ENCODE measurements around the gene NELFE. TPM values are rescaled to one million over a fixed set of nuclear protein-coding genes. Genes with fewer than 3 reads are reported as not detected.

The NELFE gene
- total RNA-seq, 2 donors from 2014 or later, result 41.6 to 52.0 TPM

Small RNA genes lying within 50 kb of the gene (microRNA-seq; reads per million reads assigned to microRNA genes)
- 0.26 to 0.32 reads per million in 2 donors for gene MIR1236 (ENCODE audit: borderline microRNAs expressed in 2 of 2)

Other genes with a start within 250 kb of the NELFE start
- not detected for gene LY6G6D, start 243.6 kb downstream of the NELFE start, total RNA-seq
- gene LY6G6C, start 237.2 kb downstream of the NELFE start, total RNA-seq, result not detected
- gene MPIG6B, start 235.6 kb downstream of the NELFE start, total RNA-seq, result 1 to 10 TPM in 1 of 2 donors, under 1 TPM in 1; 0.52 to 1.1 TPM
- gene DDAH2, start 229.7 kb downstream of the NELFE start, total RNA-seq, result 10 to 100 TPM; 88.3 to 97.4 TPM
- gene CLIC1, start 222.4 kb downstream of the NELFE start, total RNA-seq, result 100 to 1,000 TPM; 272 to 402 TPM
- gene MSH5, start 219.0 kb downstream of the NELFE start, total RNA-seq, result 1 to 10 TPM; 7.7 to 9.8 TPM
- gene SAPCD1, start 196.3 kb downstream of the NELFE start, total RNA-seq, result not detected
- gene VWA7, start 181.6 kb downstream of the NELFE start, total RNA-seq, result under 1 TPM; 0.37 to 0.48 TPM
- gene VARS1, start 163.2 kb downstream of the NELFE start, total RNA-seq, result 10 to 100 TPM; 49.0 to 60.8 TPM
- 10 to 100 TPM; 38.7 to 39.7 TPM for gene LSM2, start 152.0 kb downstream of the NELFE start, total RNA-seq
- gene HSPA1L, start 143.7 kb downstream of the NELFE start, total RNA-seq, result 1 to 10 TPM; 1.4 to 1.7 TPM
- gene HSPA1A, start 143.4 kb downstream of the NELFE start, total RNA-seq, result 100 to 1,000 TPM; 157 to 187 TPM
- 100 to 1,000 TPM in 1 of 2 donors, 10 to 100 TPM in 1; 89.8 to 106 TPM for gene HSPA1B, start 131.2 kb downstream of the NELFE start, total RNA-seq
- gene NEU1, start 96.2 kb downstream of the NELFE start, total RNA-seq, result 10 to 100 TPM; 22.2 to 29.0 TPM
- gene SLC44A4, start 80.0 kb downstream of the NELFE start, total RNA-seq, result under 1 TPM; 0.33 to 0.65 TPM
- 10 to 100 TPM; 24.0 to 26.8 TPM for gene EHMT2, start 61.3 kb downstream of the NELFE start, total RNA-seq
- 1 to 10 TPM; 3.6 to 4.2 TPM for gene ZBTB12, start 56.9 kb downstream of the NELFE start, total RNA-seq
- 10 to 100 TPM; 14.0 to 59.6 TPM for gene C2, start 31.3 kb downstream of the NELFE start, total RNA-seq
- 10 to 100 TPM; 35.8 to 83.3 TPM for gene CFB, start 12.9 kb downstream of the NELFE start, total RNA-seq
- 10 to 100 TPM; 41.6 to 42.9 TPM for gene SKIC2, start 204 bp upstream of the NELFE start, total RNA-seq
- 10 to 100 TPM; 14.5 to 15.5 TPM for gene DXO, start 13.2 kb upstream of the NELFE start, total RNA-seq
- gene C4A, start 23.1 kb upstream of the NELFE start, total RNA-seq, result 10 to 100 TPM; 27.5 to 51.7 TPM
- gene C4B, start 55.8 kb upstream of the NELFE start, total RNA-seq, result 100 to 1,000 TPM in 1 of 2 donors, 10 to 100 TPM in 1; 45.4 to 121 TPM
- 1 to 10 TPM in 1 of 2 donors, under 1 TPM in 1; 0.56 to 2.5 TPM for gene CYP21A2, start 79.4 kb upstream of the NELFE start, total RNA-seq
- 100 to 1,000 TPM; 189 to 407 TPM for gene TNXB, start 150.4 kb upstream of the NELFE start, total RNA-seq
- 10 to 100 TPM; 39.0 to 63.1 TPM for gene ATF6B, start 169.3 kb upstream of the NELFE start, total RNA-seq
- 1 to 10 TPM; 2.0 to 2.8 TPM for gene FKBPL, start 171.3 kb upstream of the NELFE start, total RNA-seq
- 1 to 10 TPM; 2.6 to 3.6 TPM for gene PRRT1, start 193.0 kb upstream of the NELFE start, total RNA-seq
- 10 to 100 TPM; 14.2 to 18.4 TPM for gene PPT2, start 195.2 kb upstream of the NELFE start, total RNA-seq
- 10 to 100 TPM; 16.9 to 19.2 TPM for gene EGFL8, start 205.6 kb upstream of the NELFE start, total RNA-seq
- gene AGPAT1, start 217.1 kb upstream of the NELFE start, total RNA-seq, result 10 to 100 TPM; 42.0 to 53.3 TPM
- gene RNF5, start 219.4 kb upstream of the NELFE start, total RNA-seq, result 10 to 100 TPM; 43.2 to 46.7 TPM
- gene AGER, start 225.3 kb upstream of the NELFE start, total RNA-seq, result 1 to 10 TPM; 4.6 to 7.3 TPM
- gene PBX2, start 231.2 kb upstream of the NELFE start, total RNA-seq, result 10 to 100 TPM; 49.4 to 53.1 TPM
- gene GPSM3, start 233.7 kb upstream of the NELFE start, total RNA-seq, result 10 to 100 TPM; 15.4 to 22.1 TPM